GM21825 (cell line): ENCODE measurements around the gene RGS21.
"Not testable (repeated sequence)": the region's sequence is repeated elsewhere in the genome, so short reads cannot be mapped to it uniquely, and the experiment has no call there.

Experiments used
- ATAC-seq: cut with Tn5 transposase; IDR thresholded peaks from one replicate; pipeline ENCODE4 v1.9.1; 2021; ENCODE audit warnings: mild to moderate bottlenecking, moderate library complexity; ENCODE audit not compliant: unreplicated experiment

RGS21 gene, protein sequence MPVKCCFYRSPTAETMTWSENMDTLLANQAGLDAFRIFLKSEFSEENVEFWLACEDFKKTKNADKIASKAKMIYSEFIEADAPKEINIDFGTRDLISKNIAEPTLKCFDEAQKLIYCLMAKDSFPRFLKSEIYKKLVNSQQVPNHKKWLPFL

DNA sequence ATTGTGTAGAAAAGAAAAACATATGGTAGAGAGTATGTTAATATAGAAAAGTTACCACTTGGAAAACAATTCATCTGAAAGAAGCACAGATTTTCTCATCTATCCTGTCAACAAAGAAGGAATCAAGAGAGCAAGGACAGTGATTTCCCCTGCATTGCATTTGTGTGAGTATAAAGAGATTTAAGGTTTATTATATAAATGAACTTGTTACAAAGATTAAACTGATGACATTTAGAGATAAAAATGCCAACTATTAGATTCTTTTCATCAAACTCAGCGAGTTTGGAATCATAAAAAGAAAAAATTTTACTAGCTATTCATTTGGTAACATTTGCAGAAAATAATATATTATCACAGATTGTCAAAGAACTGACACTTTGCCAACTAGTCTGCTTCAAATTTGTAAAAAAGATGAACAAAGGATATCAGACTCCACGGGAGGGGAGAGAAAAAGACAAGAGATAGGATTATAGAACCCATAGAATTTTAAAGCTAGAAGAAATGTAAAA lies at the start of gene RGS21:
TSS of gene RGS21 (plus strand) at position 51 of the 509 bp plus-strand sequence. CDS start 26,045 bp downstream, outside the sequence.
- ATAC-seq, result no peak

DNA sequence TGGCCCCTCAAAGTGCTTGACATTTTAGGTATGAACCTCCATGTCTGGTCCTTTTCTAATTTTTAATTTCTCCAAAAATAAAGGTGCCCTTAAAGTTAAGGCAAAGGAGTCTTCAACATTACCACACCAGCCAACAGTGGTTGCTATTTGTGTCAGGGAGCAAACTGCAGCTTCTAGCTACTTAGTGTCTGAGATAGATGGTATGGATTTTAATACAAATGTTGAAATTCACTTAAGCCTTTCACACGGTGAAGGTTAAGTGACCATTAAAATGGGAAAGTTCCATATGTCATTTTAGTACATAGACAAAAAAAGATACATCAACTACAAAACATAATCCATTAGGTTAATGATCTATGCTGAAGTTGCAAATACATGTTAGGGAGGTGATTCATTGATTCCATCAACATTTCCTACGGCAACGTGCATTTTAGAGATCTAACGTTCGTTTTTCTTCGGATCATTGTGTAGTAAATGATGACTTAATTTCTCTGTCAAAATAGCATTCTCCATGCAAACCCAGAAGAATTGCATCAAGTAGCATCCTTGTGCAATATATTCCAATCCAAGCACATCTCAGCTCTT lies 48.2 kb upstream of the RGS21 start:
- ATAC-seq, result no peak

DNA sequence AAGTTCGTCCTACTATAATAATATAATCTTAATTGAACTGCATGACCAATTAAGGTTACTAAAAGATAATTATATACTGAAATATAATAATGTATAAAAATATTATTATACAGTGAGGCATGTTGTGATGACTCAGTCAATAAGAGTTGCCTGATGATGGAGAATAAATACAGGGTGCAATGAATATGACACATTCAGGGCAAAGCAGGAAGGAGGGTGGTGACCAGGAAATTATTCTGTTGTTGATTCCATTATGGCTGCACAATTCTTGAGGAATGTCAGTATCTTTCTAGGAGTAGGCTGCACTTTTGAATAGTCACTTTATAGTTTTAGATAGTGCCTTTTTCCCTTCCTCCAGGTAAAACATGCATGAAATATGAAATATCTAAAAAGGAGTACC lies 46.4 kb upstream of the RGS21 start:
- ATAC-seq, result no peak

DNA sequence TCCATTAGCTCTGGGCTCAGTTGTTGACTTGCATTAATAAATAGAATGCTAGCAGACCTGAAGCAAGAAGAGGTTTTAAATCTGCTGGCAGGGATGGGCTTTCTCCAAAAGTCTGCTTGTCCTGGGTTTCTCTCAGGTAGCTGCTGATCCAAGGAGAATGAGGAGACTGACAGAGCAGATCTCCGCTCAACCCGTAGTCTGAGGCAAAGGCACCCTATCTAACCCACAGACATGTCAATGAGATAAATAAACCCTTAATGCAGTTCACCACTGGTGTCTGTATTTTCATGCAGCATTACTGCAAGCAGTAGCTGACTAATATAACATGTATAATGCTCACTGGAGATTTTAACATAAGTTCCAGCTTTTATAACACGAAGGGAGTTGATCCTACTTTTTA lies 44.1 kb upstream of the RGS21 start:
- no peak for ATAC-seq

DNA sequence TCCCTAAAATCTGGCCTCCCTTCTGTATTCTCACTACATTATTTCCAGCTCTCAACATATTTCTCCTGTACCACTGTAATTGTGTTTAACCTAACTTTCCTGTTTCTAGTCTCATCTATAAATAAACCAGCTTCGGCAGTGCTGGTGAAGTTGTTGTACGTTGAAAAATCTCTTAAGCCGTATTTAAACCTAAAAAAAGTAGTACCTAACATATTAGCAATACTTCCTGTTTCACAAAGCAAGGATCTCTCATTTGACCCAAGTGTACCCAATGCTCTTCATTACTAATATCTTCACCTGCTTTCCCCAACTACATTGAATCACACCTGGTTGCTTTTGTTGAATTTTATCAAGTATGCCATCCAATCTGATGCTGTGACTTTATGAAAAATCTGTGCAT lies 42.2 kb upstream of the RGS21 start:
- no peak for ATAC-seq

DNA sequence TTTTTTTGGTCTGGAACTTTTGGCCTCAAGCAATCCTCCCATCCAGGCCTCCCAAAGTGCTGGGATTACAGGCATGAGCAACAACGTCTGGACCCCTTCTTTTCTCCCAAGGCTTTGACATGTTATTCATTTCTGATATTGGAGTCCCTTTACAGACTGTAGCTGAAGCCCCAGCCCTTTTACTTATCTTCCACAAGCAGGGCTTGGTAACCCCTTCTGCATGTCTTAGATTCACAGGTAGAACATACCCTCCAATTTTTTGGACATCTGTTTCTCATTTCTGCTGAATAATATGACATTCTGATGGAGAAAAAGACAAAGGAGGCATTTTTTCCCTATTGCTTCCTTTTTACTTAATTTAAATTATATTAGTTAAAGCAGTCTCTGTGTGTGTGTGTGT lies 39.2 kb upstream of the RGS21 start:
- ATAC-seq, result no peak

DNA sequence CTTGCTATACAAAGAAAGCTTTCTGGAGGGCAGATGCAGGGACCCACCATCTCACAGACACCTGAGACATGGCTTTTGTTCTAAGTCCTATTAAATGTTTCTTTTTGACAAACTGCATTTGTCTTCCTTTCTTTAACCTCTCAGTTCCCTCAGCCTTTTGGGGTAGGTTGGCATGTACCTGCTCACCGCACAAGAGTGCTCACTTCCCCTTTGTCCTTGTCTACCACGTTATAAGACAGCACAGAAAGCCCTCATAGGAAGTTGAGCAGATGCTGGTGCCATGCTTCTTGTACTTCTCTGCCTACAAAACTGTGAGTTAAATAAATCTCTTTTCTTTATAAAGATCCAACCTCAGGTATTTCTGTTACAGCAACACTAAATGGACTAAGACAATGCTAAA lies 31.9 kb upstream of the RGS21 start:
- no peak for ATAC-seq

DNA sequence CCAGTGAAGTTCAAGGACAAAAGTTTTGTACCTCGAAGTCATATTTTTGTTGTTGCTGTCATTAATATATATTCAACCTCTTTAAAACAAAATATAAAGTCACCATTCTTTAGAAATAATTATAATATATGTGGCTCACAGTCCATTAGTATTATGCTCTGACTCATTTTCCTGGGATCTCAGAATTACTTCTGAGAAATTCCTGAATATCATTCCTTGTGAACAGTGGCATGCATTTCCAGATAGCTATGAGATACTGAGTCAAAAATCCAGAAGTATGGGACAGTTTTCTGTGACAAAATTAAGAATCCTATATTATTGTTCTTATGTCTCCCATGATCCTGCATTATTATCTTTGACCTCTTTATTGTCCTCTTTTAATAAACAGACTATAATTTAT lies 13.8 kb upstream of the RGS21 start:
- ATAC-seq, result no peak

DNA sequence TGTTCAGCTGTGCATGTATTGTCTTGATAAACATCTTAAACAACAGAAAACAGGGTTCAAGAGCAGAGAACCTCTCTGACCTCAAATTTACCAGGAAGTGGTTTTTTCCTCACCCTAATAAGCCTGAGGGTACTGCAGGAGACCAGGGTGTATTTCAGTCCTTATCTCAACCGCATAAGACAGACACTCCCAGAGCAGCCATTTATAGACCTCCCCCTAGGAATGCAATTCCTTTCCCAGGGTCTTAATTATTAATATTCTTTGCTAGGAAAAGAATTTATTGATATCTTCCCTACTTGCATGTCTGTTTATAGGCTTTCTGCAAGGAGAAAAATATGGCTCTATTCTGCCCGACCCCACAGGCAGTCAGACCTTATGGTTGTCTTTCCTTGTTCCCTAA lies 8.5 kb upstream of the RGS21 start:
- not testable (repeated sequence) for ATAC-seq

DNA sequence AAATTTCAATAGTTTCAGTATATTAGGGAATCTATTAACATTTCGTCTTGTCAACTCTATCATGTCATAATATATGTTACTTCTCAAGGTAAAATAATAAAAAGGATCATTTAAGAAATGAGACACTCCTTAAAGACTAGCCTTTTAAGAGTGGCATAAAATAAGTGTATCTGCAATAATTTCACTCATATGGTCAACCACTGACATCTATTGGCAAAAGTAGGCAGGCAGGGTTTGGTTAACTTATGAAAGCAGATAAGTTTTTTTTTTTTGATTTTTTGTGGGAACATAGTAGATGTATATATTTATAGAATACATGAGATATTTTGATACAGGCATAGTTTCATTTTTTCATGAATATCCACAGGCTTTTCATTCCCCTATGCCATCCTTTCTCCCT lies 5.5 kb upstream of the RGS21 start:
- no peak for ATAC-seq

DNA sequence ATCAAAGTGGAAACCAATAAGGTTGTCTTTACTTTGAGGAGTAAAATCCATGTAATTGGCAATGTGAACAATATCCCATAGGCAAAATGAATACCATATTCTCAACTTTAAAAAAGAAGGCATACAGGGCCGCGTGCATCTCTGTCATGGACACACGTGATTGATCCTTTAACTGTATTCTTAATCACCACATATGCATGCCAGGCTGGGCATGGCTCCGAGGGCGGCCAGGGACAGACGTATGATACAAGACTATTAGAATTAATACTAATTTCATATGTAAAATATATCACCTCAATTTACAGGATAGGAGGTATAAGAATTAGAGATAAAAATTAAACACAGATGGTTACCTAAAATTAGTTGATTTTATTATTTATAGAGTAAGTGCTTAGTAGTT lies 11.2 kb downstream of the RGS21 start:
- no peak for ATAC-seq

DNA sequence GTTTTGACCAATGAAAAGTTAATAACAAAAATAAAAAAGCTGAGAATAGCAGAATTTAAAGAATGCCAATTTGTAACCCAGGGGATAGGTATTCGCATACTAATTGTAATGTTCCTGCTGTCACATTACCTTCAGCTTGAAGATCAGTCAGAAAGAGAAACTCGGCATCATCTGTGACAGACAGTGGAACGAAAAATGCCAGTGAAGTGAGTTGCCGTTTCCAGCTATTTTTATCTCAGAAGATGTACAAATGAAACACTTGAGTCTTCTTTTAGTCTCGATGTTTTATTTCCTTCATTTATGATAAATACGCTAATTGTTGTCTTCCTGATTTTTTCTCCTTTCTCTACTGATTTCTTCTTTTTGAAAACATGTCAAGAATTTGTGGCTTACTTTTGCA lies 26.1 kb downstream of the RGS21 start:
- ATAC-seq, result no peak

DNA sequence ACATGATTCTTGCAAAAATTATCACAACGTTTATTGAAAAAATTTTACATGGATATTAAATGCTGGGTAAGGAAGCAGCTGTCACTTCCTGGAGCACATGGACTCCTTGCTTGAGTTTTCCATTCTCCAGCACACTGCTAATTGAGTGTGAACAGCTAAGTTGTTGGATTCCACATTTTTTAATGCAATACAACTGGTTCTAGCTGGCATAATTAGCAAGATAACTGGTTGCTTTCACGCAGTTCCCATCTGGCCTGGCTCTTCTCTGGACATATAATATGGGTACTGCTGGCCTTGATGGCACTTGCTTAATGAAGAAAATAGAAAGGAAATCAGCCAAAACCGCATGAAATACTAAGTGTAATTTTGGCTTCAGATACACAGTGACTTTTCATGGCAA lies 26.6 kb downstream of the RGS21 start:
- no peak for ATAC-seq

DNA sequence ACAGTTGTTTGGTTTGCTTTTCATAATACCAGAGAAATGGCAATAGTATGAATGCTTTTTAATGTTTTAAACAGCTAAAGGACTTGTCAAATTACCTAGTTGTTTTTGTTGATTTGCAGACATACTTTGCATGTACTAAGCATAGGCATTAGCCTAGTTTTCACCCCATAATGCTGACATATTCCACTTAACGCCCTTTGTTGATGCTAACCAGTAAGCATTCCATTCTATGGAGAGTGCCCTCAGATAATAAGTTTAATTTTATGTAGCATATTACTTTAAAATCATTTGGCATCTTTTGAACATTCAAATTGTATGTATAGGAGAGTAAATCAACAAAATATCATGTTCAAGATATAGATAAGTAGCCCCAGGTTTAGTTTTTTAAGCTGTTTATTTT lies 32.5 kb downstream of the RGS21 start:
- no peak for ATAC-seq

DNA sequence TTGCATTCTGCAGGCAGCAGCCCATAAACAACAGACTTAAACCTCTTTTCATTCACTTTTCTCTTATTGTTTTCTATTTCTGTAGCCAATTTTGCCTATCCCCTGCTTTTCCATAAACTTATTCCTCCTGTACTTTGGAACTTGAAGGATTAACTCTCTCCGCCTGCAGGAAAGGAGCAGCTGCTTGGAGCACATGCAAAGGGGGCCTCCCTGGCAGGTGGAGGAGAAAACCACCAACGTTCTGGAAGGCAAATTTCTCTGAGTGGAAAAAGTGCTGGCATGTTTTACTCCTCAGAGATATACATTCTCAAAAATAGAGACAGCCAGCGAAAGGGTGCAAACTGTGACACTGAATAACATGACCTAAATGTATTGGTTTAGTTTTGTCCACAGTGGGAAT lies 33.6 kb downstream of the RGS21 start:
- ATAC-seq, result no peak

DNA sequence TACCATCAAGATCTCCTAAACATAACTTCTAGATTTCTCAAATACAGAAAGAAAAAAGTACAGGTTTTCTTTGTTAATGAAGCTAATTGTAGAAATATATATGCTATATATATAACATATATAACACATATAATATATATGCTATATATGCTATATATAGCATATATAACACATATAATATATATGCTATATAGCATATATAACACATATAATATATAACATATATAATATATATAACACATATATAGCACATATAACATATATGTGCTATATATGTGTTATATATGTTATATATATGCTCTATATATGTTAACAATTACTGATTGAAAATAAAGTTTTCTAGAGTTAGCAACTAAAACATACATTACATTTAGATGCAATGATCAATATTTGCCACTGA lies 34.8 kb downstream of the RGS21 start:
- ATAC-seq, result no peak

DNA sequence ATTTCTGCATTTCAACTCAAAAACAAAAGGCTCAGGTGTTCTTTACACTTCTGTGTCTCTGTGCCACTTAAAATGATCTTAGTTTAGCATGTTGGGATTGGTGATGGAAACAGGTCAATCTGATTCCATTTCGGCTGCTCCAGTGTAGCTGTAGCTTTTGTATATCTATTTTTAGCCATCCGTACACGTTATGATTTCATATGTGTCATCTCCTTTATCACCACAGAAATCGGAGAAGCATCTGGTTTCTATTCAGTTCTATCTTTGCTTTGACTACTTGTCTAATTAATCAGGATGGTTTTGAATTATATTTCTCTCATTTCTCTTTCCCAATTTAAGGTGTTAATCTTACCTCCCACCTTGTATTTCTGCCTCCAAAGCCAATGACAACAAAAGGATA lies 41.1 kb downstream of the RGS21 start:
- no peak for ATAC-seq

DNA sequence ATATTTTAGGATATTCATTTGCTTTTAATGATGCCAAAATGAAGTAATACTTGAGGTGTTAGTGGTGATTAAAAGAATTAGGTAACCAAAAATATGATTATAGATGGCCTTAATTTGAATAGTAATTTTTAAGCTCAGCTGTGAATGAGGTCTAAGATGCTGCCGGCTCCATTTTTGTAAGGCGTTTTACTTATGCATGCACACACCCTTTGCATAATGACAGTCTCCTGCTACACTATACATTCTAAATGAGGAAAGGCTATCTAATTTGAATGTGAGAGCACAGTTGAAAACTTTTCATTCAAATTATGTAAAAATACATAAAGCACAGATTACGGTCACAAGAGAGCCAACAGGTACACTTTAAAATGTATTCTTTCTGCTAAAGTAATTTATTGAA lies 41.6 kb downstream of the RGS21 start:
- ATAC-seq, result no peak

DNA sequence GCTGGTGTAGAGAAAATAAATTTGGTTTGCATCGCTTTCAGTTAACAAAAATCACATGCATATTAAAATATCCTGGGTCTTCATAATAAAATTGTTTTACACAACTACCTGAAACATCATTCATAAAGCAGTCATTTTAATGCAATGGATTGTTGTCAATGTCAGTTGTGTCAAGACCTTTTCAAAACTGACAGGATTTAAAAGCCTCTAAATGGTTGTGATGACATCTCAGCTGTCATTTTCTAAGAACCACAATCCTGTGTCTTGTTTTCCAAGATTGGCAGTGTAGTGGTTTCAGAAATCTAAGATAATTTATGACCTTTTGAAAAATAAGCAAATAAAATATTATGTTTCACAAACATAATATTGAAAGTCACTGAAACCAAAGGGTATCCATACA lies 42.0 kb downstream of the RGS21 start:
- ATAC-seq, result no peak

DNA sequence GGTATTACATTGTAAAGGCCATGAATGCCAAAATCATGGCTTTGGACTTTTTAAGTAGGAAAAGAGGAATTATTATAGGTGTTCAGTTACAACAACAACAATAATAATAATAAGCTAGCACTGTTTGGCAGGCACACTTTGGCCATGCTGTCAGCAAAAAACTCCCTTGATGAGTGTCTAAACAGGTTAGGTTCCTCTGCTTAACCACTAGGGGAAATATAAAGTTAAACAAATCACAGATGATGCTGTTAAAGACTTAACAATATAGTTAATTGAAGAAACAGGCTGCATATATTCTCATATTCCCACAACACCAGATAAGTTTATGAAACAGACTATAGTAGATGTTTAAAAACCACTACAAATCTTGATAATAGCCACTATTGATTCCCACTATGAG lies 46.4 kb downstream of the RGS21 start:
- ATAC-seq, result no peak

DNA sequence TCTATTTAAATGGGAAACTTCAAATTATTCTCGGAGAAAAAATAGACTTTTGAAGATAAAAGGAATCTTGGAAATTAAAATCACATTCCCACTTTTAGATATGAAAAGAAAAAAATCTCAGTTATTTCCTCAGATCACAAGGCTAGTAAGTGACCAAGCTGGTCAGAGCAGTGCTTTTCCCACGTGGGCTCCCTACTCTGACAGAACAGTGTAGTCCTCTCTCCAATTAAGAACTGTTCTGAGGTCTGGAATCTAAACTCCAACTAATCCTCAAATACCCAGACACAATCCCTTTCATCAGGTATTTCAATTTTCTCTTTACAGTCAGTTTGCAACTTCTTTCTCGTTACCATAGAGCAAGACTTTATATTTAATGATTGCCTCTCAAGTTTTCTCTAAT lies 50.6 kb downstream of the RGS21 start:
- no peak for ATAC-seq

DNA sequence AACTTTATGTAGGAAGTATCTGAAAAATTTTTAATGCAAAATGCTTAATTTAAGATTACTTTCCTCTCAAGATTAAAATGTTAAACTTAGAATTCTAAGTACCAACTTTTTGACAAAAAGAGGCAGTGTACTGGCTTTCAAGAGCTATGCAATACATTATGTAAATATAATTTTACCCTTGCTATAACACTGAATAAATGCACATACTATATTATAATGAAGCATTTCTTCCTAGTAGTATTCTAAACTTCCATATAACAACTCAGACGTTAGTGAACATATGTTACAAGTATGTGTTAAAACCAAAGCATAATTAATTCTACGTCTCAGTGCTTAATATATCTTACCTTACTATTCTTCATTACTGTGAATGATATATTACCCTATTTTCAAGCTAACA lies 58.5 kb downstream of the RGS21 start:
- ATAC-seq, result no peak

DNA sequence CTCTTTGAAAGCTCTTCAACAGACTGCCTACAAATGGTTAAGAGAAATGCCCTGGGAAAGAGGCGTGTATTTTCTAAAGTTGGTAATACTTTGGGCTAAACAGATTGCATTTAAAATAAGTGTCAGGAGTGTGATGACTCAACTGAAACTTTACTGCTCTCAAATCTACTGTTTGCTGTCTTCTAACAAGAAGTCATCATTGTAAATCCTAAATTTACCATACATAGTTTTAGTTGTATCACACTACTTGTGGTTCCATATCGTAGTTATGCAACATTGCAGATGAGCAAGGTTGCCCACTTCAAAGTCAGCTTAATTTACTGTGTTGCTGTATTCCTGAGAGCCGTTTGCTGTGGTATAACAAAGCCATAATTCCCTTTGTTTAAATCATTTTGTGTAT lies 59.6 kb downstream of the RGS21 start:
- no peak for ATAC-seq
